CD4-positive, alpha-beta T cell treated with Interferon alpha-2 for 1 hour (primary cell): Measurements from ENCODE around the gene CIB2.

Experiments used
- DNase-seq, 2 donors: peaks; one replicate each; pipeline ENCODE4 v3.0.0-alpha.2; 2020 to 2022

Gene CIB2

DNA sequence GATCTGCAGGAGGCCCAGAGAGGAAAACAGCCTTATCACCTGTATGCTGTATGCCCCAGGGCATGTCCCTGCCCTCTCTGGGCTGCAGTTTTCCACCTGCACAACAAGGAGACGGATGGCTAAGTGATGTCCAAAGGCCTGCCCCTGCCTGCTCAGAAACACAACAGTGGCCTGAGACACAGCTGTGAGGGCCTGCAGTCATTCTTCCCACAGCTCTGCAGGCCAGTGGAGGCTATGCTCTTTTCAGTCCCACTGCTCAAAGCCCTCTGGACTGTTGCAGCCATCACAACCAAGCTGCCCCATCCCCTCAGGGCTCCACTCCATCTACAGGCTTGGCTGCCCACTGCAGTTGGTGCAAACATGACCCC is 48.5 kb downstream of the CIB2 start:
- no peak for DNase-seq

- DNase-seq: peak in 1 of 2 donors; percentile 52
Measured at GRCh38 chr15:78082106-78082742, 49.0 kb downstream of the CIB2 start.

GRCh38 chr15:78080088-78080460 is 51.2 kb downstream of the CIB2 start:
- DNase-seq: no peak

DNA sequence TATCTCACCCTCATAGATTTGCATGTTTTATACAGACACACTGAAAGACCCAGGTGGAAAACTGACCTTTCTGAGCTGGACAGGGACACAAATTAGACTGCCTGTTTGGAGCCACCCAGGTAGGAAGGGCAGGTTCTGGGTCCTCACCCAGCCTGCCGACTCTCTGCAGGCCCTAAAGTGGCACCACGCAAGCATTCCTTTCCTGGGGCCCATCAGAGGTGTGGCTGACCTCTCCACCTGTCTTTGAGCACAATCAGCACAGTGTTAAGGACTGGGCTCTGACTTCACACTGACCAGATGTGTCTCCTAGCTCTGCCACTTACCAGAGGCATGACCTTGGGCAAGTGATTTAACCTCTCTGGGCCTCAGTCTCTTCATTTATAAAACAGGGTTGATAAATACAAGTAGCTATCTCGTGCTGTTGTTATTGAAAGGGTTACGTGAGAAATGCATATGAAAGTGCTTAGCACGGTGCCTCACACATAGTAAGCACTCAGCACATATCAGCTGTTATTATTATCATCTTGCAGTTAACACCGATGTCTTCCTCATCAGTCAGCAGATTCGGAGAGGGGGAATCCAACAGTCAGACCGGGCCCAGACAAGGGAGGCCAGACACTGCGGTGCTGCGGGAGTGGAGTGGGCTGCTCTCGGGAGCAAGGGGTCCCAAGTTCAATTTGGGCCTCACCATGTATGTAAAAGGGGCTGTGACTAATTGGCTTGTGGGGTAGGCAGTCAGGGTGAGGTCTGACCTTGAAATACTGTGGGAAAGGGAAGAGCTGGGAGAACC is 51.8 kb downstream of the CIB2 start:
- DNase-seq: no peak

- no peak for DNase-seq
Measured at GRCh38 chr15:78077871-78078210, 53.4 kb downstream of the CIB2 start.

DNA sequence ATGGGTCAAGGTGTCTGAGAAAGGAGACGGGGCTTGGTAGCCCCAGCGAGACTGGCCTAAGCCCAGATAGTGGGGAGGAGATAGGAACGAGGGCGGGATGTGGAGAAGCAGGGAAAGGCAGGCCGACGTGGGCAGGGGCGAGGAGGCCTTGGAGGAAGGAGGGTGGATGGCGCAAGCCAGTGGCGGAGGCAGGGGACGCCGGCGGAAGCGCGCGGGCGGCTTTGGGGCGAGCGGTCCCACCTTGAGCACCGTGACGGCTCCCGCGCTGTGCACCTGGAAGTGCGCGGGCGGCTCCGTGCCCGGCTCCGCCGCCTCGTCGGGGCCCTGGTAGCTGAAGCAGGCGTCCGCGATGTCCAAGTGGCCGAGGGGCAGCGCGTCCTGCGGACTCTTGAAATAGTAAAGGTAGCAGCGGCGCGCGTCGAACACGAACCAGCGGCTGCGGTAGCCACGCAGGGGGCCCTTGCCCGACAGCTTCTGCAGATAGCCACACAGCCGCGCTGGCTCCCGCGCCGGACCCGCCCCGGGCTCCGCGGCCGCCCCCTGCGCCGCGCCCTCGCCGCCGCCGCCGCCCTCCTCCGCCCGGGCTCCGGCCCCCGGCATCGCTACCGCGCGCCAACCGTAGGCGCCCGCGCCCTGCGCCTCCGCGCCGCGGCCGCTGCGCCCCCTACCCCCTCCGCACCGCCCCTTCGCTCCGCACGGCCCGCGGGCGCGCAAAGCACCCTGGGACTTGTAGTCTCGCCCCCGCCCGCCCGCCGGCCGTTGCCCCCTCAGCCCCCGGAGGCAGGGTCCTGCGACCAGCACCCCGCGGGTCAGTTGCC is 54.0 kb downstream of the CIB2 start, which contains the start of gene TBC1D2B:
TBC1D2B (minus strand) TSS at position 659 of the 818 bp plus-strand sequence; CDS start at position 600, 59 bp downstream.
- DNase-seq: peak; percentile 50 to 76

DNA sequence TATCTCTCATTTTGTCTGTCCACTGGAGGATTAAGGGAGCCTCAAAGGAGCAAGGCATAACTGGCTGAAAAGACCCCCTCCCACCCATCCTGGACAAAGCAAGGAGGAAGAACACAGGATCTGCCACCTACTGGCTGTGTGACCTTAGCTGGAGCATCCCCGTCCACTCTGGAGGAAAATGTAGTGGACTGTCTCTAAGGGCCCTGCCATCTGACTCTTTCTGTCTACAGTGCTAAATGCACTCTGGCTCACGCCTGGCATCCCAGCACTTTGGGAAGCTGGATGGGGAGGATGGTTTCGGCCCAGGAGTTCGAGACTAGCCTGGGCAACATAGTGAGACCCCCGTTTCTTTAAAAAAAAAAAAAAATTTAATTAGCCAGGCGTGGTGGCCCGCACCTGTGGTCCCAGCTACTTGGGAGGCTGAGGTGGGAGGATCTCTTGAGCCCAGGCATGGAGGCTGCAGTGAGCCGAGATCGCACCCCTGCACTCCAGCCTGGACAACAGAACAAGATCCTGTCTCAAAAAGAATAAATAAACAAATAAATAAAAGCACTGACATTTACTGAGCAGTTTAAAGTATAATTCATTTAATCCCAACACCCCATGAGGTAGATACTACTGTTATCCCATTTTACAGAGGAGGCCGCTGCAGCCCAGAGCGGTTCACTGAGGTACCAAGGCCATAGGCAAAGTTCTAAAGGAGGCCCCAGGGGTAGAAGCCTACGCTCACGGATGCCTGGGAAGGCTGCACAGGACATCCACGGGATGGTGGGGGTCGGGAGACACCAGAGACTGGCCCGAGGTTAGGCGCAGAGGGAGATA is 54.8 kb downstream of the CIB2 start:
- DNase-seq: no peak

DNA sequence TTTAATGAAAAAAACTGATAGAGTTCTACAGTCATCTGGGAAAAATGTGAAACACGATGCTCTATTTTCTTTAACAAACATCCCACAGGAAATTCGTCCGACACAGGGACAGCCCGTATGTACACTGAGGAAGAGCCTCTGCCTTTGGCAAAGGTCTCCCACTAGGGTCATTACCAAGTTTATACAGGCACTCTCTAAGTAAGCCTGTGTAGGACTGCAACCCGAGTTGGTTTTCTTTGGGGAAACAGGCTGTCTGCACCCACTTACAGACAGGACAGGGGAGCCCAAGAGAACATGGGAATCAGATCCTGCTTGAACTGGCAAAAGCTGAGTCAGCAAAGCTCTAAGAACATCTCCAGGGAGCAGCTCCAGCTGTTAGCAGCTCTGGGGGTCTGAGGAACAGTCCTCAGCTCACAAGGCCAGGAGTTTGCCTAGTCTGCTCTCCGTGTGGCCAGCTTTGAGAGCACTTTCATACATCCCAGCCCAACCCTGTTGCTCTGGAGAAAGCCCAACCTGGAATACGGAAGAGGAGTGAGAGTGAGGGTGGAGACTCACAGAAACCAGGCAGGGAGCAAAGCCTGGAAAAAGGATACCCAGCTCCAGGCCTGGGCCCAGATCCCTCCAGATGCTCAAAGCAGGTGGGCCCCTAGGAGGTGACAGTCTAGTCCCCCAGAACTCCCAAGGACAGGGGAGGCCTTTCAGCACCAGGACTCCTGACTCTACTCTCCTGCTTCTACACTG is 55.6 kb downstream of the CIB2 start:
- DNase-seq: no peak

DNA sequence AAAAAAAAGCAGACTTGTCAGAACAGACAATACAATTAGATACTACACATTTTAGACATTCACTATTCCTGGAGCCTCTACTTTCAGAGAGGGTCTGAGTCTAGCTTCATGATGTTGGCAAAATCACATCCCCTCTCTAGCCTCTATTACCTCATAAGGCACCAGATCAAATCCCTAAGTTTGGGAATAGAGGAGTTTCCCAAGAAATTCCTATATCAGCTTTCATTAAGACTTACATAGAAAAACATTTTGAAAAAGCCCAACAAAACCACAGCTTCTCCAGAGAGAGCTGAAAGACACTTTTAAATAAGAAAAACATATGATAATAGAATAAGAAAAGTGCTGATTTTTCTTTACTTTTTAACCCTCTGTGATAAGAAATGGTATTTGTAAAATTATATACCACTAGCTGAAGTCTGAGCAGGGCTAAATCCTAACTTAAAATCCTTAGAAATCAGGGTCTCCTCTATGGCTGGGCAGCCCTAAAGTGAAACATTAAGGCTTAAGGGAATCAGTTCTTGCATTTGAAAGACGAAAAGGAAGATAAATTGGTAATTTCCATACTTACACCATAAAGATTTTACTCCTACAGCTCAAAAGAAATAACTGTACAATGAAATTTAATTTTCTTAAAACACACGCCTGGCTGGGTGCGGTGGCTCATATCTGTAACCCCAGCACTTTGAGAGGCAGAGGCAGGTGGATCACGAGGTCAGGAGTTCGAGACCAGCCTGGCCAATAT is 58.0 kb downstream of the CIB2 start:
- DNase-seq: no peak

DNA sequence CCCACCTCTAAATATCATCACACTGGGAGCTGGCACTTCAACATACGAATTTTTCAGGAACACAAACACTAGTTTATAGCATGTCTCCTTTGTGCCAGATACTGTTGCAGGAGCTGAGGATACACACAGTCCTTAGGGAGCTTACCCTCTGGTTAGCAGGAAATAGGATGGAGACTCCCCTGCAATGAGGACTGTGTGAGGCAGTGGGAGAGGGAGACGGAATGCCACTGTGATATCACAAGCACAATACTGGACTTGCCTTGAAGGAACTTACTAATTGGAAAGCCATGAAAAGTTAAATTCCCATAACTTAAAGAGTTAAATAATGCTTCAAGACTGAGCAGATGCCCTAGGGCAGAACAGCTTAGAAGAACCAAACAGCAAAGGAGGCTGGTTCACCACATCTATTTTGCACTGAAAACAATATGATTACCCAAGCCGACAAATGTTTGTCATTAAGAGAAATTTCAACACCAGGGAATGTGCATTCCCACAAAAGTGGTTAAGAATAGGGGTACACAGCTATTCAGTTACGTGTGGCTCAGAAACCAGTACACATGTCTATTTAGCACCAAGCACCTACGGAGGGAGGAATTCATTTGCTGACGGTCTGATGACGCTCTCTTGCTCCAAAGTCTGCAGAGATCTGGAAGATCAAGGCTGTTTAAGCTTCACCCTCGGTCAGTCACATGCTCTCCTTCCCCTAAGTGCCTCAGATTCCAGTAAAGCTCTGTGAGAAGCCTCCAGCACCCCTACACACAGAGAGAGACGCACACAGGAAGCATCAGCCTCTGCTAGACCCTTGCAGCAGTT is 59.0 kb downstream of the CIB2 start:
- peak; percentile 71 to 79 for DNase-seq

GRCh38 chr15:78071383-78071782 is 59.9 kb downstream of the CIB2 start:
- no peak for DNase-seq

DNA sequence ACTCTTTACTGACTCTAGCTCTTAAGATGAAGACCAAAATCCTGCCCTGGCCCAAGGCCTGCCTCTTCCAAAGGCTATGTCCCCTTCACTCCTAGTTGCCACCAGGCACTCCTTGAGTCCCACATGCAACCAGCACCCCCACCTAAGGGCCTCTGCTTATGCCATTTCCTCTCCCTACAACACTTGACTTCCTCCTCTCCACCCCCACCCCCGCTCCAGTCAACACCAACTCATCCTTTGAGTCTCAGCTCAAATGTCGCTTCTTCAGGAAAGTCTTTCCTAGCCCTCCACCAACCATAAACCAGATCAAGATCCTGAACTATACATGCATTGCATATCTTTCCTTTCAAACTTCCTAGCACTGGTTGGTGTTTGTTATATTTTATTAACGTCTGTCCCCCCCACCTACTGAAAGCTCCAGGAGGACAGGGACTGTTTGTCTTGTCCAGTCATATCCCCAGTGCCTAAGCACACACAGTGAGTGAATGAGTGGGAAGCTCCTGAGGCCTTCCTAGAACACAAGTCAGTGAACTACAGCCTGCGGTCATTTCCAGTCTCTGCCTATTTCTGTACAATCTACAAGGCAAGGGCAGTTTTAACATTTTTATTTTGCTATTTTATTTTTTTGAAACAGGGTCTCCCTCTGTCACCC is 61.1 kb downstream of the CIB2 start:
- peak in 1 of 2 donors; percentile 53 for DNase-seq

DNA sequence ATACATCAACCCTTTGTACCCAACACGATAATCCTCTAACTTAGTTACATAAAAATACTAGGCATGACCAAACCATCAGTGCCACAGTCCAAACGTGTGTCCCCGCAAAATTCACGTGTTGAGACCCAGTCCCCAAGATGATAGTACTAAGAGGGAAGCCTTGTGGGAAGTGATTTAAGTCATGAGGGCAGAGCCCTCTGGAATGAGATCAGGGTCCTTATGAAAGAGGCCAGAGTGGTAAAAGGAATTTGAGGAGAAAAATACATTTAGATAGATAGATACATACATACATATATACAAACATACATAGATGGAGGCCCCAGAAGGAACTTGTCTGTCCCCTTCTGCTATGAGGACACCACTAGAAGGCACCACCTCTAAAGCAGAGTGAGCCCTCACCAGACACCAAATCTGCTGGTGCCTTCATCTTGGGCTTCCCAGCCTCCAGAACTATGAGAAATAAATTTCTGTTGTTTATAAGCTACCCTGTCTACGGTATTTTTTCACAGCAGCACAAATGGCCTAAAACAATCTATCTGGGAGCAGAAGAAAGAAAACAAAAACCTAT is 61.7 kb downstream of the CIB2 start:
- no peak for DNase-seq

GRCh38 chr15:78069052-78069414 is 62.2 kb downstream of the CIB2 start:
- DNase-seq: peak in 1 of 2 donors; percentile 49

DNA sequence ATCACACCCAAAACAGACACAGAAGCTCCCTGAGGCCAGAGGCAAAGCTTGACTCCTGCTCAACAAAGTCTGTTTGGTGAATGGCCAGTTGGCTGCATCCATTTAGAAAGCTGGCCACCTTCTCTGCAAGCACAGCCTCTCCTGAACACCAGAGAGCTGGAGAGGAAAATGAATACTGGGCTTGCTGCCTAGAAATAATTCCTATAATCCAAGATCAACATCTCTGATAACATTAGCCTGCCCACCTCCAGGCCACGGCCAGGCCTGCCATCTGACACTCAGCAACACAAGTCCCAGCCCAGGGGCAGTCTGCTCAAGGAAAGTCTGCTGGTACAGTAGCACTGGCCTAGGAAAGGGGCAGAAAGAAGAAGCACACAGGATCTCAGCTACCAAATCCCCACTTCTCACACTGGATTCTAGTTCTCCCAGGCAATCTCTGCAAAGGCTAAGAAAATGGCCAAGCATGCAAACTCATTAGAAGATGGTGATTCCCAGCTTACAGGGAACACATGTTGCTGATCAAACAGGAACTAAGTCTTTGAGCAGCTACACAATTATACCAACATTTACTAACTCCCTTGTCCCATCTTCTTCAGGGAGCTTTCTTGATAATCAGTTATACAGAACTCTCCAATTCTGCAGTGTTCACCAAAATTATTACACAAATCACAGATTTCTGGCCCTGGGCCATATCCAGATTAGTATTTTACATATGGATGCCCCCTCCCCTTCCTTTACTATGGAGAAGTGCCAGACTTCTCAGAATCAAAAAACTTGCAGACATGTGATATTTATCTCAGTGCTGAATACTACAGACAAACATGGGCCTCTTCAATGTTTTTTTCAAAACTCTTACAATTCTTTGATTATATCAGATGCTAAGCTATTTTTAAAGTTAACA is 63.7 kb downstream of the CIB2 start:
- DNase-seq: no peak

- DNase-seq: no peak
Measured at GRCh38 chr15:78065973-78066946, 65.0 kb downstream of the CIB2 start.

DNA sequence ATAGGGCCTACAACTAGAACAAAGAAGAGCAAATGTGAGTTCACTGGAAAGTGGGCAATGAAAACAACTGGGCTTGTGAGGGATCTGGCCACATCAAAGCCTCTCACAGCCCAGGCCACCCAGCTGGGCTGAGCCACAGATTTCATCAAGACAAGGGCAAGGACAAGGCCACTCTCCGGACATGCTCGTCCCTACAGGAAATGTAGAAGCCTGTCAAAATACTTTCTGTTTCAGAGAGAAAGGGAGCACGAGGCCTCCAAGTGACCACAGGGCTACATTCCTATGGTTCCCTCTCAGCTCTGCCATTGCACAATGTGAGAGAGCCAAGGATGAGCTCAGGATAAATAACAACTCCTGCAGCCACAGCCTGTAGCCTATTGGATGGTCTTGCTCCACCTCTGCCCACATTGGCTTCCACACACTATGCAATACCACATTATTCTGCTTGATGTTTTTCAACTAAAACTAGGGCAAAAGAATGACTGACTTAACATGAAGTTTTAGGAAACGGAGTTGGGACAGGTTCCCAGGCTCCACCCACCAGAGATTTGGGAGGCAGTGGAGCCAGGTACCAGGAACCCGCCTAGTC is 65.9 kb downstream of the CIB2 start:
- no peak for DNase-seq
